ENCODE results near the gene COL4A2.
"Not testable (repeated sequence)": the region's sequence is repeated elsewhere in the genome, so short reads cannot be mapped to it uniquely, and the experiment has no call there.

COL4A2 gene

DNA sequence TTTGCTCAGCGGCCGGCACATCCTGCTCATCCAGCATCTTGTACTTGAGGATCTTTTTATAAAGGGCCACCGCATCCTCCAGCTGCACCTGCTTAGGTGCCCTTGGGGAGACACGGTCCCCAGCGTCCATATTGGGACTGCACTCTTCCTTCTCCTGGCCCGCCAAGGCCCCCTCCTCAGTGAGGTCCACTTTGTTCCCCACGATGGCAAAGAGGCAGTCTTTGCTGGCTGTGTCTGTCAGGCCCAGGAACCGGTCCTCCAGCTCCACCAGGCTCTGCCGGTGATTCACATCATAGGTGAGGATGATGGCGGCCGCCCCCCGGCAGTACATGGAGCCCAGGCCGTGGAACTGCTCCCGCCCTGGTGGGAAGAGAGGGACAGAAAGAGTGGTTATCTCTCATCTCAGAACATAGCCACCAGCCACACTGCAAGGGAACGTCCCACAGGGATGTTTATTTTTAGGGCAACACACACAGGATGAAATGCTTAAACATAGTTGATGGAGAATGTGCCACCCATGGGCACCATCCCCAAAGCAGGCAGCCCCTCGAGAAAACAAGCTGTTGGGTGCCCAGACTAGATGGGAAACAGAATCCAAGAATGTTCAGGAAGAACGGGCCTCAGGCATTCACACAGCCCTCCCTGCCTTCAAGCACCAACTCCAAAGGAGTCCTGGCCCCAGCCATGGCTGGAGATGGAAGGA, 216.9 kb downstream of the COL4A2 start:
- no peak for DNase-seq

DNA sequence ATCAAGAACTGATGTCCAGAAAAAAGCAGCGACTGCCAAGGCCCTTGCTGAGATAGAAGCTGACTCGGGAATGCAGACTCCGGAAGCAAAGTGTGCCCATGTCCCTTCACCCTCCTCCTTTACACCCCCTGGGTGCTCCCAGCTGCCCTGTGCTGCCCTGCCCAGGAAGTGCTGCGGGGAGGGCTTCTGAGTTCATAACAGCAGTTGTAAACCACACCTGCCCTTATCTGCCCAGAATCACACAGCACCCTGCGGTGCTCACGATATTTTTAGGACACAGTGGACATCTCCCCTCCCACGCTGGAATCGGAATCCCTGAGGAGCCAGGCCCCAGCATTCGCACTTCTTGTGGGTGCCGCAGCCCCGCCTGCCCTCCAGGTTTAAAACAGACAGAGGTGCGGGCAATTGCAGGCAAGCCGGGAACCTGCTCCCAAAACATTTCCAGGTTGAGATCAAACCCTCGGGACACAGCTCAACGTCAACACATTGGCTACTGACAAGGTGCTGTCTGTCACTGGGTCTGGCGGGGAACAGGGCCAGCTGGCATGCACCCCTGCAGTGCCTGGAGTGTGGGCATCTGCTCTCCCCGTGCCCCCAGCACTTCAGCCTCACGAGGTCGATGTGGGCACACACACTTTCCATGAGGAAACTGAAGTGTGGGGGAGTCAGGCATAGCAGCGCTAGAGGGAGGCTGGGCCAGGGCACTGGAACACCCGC, 217.6 kb downstream of the COL4A2 start:
- DNase-seq = no peak

DNA sequence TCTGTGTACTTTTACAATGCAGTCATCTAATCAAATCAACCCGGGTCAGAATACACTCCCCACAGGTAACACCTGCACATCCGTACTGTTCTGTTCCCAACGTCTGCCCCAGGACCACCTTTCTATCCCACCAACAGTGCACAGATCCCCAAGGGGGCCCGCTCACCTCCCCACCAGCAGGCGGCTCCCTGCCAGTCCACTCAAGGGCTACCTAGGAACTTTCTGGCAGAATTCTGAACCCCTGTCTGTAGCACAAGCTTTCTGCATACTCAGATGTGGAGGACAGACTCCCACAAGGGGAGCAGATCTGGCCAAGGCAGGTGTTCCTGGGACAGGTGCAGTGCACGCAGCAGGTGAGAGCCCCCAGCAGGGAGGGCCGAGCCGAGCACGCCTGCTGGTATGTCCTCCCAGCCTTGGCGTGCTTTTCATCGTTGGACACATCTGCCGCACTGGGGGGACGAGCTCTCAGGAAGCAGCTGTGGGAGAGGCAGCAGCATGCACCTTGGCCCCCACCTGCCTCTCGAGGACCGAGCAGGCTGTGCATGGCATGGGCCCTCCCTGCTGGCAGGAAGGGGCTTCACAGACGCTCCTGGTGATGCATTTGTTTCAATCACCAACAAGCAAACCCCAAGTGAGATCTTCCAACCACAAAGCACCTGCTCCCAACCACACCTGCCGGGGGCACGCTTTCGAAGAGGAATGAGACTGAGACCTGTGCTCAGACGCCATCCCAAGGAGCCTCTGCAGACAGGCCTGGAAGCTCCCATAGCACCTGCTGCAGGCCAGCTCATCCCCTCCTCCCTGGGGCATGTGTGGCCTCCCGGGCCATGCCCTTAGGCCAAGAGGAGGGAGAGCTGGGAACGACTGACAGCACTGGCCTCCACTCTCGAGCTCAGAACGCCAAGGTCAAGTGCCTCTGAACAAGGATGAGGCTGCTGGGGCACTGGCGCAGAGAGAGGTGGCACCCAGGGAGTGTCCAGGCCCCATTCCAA, 218.5 kb downstream of the COL4A2 start:
- DNase-seq = no peak

DNA sequence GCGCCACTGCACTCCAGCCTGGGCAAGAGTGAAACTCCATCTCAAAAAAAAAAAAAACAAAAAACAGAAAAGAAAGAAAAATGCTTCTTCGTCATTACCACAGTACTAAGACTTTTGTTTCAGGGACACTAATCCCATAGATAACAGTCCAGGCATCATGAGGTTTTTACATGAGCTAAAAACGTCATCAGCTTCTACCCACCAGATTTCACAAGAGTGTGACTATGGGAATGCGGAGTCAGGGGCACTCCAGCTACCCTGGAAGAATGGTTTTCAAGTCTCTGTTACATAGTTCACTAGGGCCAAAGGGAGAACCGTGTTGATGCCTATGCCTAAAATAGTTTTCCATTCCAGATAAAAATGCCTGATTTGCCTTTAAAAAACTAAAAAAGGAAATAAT, 221.3 kb downstream of the COL4A2 start:
- DNase-seq = no peak

DNA sequence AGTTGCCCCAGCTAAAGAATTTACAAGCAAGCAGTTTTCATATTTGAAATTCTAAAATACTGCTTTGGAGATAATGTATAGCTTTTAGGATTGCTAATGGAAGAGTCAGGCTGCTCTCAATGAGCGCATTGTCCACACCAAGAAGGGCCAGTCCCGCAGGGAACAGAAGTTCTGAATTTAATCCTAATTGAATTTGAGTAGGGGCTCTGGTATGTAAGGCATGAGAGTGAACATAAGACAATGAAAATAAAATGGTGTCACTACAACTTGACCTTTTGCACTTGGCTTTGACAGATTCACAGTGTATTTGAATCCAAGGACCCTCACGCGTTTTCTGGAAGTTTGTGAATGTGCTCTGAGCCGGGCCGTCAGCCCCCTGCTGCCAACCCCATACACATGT, 221.8 kb downstream of the COL4A2 start:
- no peak for DNase-seq

DNA sequence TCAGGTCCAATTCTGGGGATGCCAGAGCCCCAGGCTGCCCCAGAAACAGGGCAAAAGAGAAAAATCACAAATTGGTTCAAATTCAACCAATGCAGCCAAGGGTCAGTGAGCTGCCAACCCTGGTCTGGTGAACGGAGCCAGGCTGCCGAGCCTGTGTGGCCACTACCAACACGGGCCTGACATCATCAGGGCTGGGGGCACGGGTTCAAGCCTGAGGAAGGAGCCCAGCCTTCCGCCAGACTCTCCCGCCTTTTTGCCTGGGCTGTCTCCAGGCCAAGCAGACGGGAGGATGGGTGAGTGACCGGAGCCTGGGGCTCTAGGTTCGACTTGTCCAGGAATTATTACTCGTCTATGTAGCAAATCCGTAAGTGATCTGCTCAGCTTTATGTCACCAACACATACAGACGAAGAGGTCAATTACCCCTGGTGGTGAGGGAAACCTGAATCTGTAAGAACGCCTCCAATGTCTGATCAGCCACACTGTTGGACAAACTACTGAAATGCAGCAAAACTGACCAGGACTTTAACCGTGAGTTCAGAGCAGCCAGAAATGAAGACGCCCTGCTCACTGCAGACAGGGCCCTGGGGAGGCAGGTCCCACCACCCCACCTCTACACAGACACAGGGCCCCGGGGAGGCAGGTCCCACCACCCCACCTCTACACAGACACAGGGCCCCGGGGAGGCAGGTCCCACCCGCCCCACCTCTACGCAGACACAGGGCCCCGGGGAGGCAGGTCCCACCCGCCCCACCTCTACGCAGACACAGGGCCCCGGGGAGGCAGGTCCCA, 222.6 kb downstream of the COL4A2 start:
- DNase-seq = no peak

DNA sequence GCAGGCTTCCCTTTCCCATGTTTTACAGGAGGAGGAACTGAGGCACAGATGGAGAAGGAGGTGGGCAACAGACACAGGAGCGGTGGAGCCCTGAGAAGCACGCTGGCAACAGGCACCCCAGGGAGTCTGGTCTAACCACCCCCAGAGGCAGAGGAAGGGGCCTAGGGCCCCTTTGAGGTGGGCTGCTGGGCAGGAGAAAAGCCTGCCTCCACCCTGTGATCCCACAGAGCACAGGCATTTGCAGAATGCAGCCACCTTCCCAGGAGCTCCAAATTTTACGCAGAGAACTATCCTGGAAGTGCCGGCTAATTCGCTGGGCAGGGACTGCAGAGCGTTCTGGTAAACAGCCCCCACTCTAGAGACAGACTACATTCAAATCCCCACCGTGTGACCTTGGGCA, 224.0 kb downstream of the COL4A2 start:
- DNase-seq = no peak

DNA sequence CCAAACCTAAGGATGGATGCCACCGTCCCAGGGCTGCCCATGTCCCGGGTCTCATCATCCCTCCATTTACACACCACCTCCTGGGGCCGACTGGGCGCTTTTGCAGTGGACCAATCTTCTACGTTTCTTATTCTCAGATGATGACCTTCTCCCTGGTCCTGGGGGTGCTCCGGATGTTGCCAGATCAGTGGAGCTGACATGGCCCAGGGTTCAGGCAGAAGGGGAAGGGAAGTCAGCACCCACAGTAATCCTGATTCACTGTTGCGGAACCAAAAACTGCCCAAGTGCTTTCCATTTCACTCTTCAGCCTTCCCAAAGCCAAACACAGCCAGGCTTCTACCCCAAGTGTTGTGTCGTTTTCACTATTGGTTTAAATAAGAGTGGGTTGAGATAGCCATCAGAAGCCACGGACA, 224.6 kb downstream of the COL4A2 start:
- DNase-seq = no peak

DNA sequence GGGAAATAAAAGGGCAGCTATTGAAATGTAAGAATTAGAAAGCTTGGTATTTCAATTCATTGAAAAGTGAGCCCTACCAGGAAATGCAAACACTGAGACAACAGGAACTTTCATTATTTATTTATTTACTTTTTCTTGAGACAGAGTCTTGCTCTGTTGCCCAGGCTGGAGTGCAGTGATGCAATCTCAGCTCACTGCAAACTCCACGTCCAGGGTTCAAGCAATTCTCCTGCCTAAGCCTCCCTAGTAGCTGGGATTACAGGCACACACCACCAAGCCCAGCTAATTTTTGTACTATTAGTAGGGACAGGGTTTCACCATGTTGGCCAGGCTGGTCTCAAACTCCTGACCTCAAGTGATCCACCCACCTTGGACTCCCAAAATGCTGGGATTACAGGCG, 225.2 kb downstream of the COL4A2 start:
- not testable (repeated sequence) for DNase-seq

DNA sequence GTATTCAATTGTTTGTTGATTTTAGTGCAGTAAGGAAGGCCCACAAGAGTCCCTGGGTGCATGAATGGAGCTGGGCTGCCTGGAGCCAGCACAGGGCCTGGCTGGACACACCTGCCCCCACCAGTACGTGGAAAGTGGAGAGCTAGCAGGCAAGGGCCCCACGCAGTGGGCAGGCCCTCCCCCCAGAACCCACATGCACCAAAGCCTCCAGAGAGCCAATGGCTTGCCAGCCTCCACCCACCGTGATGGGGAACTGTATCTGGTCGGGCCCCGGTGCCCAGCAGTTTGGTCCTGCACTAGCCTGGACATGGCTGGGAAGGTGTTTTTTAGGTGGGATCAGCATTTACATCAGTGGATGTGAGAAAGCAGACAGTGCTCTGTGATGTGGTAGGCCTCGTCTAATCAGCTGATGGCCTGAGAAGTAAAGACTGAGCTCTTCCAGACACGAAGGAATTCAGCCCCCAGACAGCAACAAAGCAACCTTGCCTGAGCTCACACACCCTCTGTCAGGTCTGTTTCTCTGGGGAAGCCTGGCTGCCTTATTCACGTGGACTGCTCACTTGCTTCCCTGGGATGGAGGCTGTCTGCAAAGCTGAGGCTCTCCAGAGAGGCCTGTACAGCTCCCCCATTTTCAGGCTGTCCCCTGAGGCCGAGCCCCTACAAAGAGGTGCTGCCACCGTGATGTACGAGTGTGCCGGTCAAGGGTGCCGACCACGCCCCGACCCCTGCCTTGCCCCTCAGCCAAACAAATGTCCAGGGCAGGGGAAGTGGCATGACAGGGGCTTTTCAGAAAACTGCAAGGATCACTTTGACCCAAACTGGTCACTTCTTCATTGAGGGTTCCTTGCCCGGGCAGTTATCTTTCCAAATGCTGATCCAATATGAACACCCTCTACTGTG, 226.9 kb downstream of the COL4A2 start:
- no peak for DNase-seq

DNA sequence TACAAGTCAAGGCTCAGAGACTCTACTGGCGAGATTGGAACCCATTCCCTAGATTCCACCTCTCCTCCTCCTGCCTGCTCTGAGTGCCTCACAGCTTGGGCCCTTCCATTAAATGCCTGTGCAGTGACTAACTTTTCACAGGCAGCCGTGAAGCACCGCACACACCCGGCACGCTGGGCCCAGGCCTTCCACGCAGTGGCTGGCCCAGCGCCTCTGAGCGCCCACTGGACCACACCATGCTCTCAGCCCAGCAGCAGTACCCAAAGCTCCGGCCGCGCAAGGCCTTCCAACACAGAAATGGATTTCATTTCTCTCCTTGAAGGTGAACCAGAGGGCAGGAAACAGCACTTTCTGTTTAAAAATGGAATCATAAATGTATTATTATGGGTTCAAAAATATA, 228.4 kb downstream of the COL4A2 start:
- DNase-seq = no peak

DNA sequence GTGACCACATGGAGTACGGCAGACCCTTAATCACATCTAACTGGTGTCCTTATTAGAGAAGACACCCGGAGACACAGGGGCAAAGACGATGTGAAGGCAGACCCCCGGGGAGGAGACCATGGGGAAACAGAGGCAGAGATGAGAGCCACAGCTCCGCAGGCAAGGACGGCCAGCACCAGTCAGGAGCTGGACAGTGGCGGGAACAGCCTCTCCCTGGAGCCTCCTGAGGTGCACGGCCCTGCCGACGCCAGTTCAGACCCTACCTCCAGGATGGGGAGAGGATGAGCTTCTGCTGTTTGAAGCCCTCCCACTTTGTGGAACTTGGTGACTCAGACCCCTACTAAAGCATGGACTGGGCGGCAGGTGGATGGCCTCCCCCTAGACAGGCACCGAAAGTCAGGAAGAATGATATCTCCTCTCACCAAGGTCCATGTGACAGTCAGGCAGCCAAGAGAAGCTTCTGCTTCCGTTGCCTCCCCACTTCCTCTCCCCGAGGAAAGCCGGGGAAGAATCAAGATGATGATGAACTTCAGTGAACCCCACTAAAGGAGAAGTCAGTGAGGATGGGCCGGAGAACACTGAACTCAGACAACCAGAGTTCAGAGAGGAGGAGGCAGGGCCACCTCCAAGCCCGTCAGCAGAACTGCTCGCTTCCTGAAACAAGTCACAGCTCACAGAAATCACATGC, 229.1 kb downstream of the COL4A2 start:
- no peak for DNase-seq

DNA sequence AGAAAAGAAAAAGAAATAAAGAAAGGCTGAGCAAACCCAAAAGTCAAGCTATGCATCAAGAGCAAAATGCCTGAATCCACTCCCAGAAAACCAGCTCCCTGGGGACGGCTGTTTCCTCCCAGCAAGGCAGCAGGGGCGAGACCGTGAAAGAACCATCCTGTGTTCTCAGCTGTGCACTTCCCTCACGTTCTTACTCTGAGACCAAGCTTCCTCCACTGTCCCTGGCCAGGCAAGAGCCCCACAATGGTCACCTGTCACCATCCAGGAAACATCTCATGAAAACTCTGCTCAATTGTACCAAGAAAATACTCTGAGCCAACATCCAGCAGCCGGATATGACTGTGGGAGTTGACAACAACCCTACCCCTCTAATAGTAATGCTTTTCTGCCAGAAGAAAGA, 231.5 kb downstream of the COL4A2 start:
- no peak for DNase-seq

DNA sequence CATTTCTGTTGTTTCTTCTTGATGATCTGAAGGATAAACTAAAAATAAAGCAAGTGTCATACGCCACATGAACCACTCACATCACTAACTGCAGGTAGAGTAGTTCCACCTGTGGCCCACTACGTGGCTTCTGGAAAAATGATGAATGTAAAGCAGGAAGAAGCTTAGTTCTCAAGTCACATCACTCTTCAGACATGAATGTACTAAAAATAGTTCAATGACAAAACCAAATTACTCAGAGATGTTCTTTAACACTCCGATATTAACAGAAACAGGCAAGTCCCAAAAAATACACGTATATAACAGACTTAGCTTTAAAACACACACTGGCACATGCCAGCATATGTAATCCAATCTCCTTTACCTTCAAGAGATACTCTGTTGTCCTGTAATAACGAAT, 232.8 kb downstream of the COL4A2 start:
- no peak for DNase-seq

DNA sequence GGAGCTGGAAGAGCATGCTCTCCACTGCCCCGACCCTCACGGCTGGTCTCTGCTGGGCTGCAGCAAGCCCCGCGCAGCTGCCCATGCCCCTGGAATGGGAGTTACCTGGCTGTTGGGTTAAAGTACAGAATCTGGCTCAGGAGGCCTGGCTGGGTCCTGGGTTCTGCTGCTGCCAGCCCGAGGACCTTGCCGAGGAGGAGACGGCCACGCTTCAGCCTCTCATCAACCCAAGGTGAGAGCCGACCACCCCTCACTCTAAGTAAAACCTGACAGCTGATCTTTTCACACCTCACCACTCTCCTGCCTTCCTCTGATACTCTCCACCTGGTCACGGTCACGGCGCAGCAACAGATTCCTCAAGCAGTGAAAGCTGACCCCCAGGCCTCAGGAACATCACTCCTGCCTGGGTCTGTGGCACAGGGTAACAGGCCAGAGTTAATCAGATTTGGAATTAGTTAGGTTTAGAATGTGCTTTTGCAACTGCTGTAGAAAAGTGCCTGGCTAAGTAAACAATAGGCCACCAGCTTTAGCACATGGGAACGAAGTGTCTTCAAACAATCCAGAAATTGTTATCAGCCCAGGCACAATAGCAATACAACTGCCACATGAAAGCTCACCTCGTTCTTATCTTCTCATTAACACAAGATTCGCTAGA, 233.9 kb downstream of the COL4A2 start:
- DNase-seq = no peak

DNA sequence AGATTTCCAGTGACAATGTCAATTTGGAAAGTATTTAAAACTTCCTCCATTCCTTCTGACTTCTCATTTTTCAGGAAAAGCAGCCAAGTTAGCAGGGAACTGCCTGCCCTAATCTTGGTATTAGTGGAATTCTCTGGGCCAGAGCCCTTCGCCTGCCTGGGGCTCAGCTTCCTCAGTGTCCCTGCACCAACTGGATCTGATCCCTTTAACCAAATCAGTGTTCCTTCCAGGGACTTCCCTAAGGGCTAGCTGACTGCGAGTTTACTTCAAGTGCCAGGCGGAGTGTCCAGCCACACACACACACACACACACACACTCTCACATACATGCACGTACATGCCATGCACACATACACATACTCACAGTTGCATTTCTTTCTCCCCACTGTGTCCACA, 234.4 kb downstream of the COL4A2 start:
- no peak for DNase-seq

DNA sequence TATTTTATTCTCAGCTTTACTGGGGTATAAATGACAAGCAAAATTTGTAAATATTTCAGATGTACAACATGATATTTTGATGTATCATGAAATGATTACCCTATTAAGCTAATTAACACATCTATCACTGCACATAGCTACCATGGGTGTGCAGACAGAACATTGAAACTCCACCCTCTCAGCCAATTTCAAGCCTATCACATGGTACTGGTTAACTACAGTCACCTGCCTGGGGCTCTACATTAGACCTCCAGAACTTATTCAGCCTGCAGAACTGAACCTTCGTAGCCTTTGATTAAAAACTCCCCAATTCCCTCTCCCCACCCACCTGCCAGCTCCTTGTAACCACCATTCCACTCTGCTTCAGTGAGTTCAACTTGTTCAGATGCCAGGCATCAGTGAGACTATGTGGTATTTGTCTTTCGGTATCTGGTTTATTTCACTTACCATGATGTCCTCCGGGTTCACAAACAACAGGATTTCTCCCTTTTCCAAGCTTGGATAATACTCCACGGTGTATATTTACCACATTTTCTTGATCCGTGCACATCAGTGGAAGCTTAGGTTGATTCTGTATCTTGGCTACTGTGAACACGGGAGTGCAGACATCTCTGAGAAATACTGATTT, 235.2 kb downstream of the COL4A2 start:
- DNase-seq = no peak

DNA sequence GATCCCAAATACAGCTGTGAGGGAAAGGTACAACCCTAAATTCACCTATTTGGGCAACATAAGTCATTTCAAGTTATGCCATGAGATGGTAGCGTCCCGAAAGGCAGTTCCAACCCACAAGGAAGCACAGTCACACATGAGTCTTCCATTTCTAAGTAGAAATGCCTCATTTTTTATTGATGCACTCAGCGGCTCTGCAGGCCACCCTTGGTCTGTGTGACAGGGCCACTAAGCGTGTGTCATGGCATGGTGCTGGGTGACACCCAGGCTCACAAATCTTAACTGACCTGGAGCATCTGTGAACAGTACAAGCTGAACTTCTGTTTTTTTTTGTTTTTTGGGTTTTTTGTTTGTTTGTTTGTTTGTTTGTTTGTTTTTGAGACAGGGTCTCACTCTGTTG, 239.3 kb downstream of the COL4A2 start:
- no peak for DNase-seq

DNA sequence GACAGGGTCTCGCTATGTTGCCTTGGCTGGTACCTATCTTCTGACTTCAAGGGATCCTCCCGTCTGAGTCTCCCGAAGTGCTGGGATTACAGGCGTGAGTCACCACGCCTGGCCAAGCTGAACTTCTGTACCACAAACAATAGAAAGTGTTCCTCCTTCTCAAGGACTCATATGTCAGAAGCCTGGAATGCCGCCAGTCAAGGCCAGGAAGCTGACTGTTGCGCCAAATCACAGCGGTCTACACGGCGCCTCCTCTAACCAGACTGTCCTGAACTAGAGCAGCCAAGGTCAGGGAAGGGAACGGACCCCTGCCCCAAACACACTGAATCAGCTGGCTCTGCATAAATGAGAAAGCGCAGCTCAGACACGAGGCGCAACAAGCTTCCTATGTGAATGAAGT, 239.8 kb downstream of the COL4A2 start:
- DNase-seq = peak; percentile 22
